Measurements from ENCODE around the gene RASGEF1C. TPM values are rescaled to one million over a fixed set of nuclear protein-coding genes. Genes with fewer than 3 reads are reported as not detected.

RASGEF1C gene
- total RNA-seq, 6 experiments from 2014 or later, result not detected

DNA sequence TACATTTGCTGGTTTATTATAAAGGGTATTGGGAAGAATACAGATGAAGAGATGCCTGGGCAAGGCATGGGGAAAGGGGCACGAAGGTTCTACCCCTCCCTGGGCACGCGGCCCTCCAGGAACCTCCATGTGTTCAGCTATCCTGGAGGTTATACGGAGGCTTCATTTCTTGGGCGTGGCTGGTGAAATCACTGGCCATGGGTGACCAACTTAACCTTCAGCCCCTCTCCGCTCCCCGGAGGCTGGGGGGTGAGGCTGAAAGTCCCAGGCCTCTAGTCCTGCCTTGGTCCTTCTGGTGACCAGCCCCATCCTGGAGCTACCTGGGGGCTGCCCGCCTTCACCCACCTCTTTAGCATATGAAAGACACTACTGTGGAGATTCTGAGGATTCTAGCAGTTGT lies 120.5 kb downstream of the RASGEF1C start:
- H3K27ac Mint-ChIP-seq, result no peak overlapping the region
- peaks cover 7% of the 10 kb centered on the region; the same call in 1 of the 2 replicates for H3K9me3 Mint-ChIP-seq
- no peak for DNase-seq
- H3K36me3 Mint-ChIP-seq (ENCODE audit: low read depth), result no peaks in the 10 kb centered on the region; the same call in 1 of the 2 replicates
- TF ChIP-seq CTCF (IDR thresholded peaks at IDR 0.05), result no peak
- no peaks in the 10 kb centered on the region for H3K4me1 Mint-ChIP-seq (ENCODE audit: low read depth)
- no peak overlapping the region for H3K4me3 Mint-ChIP-seq
- peaks cover 4% of the 10 kb centered on the region; the same call in 1 of the 2 replicates for H3K27me3 Mint-ChIP-seq (ENCODE audit: insufficient read depth)

GRCh38 chr5:180086816-180087399 lies 122.1 kb downstream of the RASGEF1C start:
- Mint-ChIP-seq H3K9me3 (peaks cover 13% of the 10 kb centered on the region), H3K4me1 (ENCODE audit: low read depth) (no peaks in the 10 kb centered on the region), H3K4me3 (no peak overlapping the region), H3K36me3 (ENCODE audit: low read depth) (no peaks in the 10 kb centered on the region; the same call in 1 of the 2 replicates), H3K27ac (no peak overlapping the region), H3K27me3 (ENCODE audit: insufficient read depth) (peaks cover 5% of the 10 kb centered on the region; the same call in 1 of the 2 replicates)
- DNase-seq, result no peak
- TF ChIP-seq CTCF (IDR thresholded peaks at IDR 0.05), result no peak

DNA sequence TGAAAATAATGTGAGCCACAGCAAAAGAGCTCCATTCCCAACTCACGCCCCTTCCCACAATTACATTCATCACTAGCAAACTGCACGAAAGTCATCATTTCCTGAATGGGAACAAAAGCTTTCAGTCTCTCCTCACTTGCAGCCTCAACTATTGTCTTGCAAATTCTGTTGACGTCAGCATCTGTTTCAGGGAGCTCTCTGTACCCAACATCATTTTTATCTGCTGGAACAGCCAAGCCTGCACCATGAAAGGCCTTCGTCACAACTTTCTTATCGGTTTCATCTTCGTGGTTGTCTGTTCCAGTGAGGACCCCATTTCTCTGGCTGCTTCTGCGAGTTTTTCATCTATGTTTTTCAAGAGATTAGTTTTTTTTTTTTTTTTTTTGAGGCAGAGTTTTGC lies 123.2 kb downstream of the RASGEF1C start:
- no peak for DNase-seq
- Mint-ChIP-seq H3K9me3 (peaks cover 20% of the 10 kb centered on the region), H3K27me3 (ENCODE audit: insufficient read depth) (peaks cover 6% of the 10 kb centered on the region; the same call in 1 of the 2 replicates), H3K4me3 (no peak overlapping the region), H3K4me1 (ENCODE audit: low read depth) (no peaks in the 10 kb centered on the region), H3K27ac (no peak overlapping the region), H3K36me3 (ENCODE audit: low read depth) (no peaks in the 10 kb centered on the region; the same call in 1 of the 2 replicates)
- no peak for TF ChIP-seq CTCF (IDR thresholded peaks at IDR 0.05)

GRCh38 chr5:180084638-180085561 lies 124.1 kb downstream of the RASGEF1C start:
- Mint-ChIP-seq H3K4me1 (ENCODE audit: low read depth) (no peaks in the 10 kb centered on the region), H3K27me3 (ENCODE audit: insufficient read depth) (peaks cover 6% of the 10 kb centered on the region; the same call in 1 of the 2 replicates), H3K4me3 (no peak overlapping the region), H3K9me3 (peaks cover 26% of the 10 kb centered on the region), H3K36me3 (ENCODE audit: low read depth) (no peaks in the 10 kb centered on the region; the same call in 1 of the 2 replicates), H3K27ac (no peak overlapping the region)
- DNase-seq, result no peak
- no peak for TF ChIP-seq CTCF (IDR thresholded peaks at IDR 0.05)

GRCh38 chr5:180083529-180084060 lies 125.4 kb downstream of the RASGEF1C start:
- no peaks in the 10 kb centered on the region for H3K4me1 Mint-ChIP-seq (ENCODE audit: low read depth)
- no peaks in the 10 kb centered on the region; the same call in 1 of the 2 replicates for H3K36me3 Mint-ChIP-seq (ENCODE audit: low read depth)
- DNase-seq, result no peak
- peaks cover 14% of the 10 kb centered on the region; the same call in 1 of the 2 replicates for H3K27me3 Mint-ChIP-seq (ENCODE audit: insufficient read depth)
- H3K4me3 Mint-ChIP-seq, result no peak overlapping the region
- H3K27ac Mint-ChIP-seq, result no peak overlapping the region
- peaks cover 32% of the 10 kb centered on the region for H3K9me3 Mint-ChIP-seq
- TF ChIP-seq CTCF (IDR thresholded peaks at IDR 0.05), result no peak
